ENCODE results near the gene HSPB7.

GRCh38 chr1:15970911-15971310 is 46.9 kb downstream of the HSPB7 start:
- TF ChIP-seq IRF1 (CRISPR knock-in tag; IDR thresholded peaks at IDR 0.05) = no peak
- no peak for TF ChIP-seq TEAD4 (CRISPR knock-in tag; IDR thresholded peaks at IDR 0.05)
- TF ChIP-seq ZNF232 (CRISPR knock-in tag; IDR thresholded peaks at IDR 0.05) = no peak
- no peak for TF ChIP-seq CTCF (IDR thresholded peaks at IDR 0.05)
- TF ChIP-seq ZNF532 (CRISPR knock-in tag; IDR thresholded peaks at IDR 0.05; ENCODE audit: borderline replicate concordance) = no peak
- TF ChIP-seq SMAD4 (CRISPR knock-in tag; IDR thresholded peaks at IDR 0.05) = no peak
- TF ChIP-seq TCF7 (CRISPR knock-in tag; IDR thresholded peaks at IDR 0.05; ENCODE audit: low read depth) = no peak

Data from WTC11 (cell line).